DND-41 (cell line): ENCODE results near the gene CMTM3.
"Not testable (repeated sequence)": the region's sequence is repeated elsewhere in the genome, so short reads cannot be mapped to it uniquely, and the experiment has no call there.

Experiments used
- ATAC-seq: fragments of 200-7000 bp; cut with Tn5 transposase; 3 replicates; pipeline ENCODE4 v1.9.1; 2021; ENCODE audit warnings: low read depth; ENCODE audit not compliant: insufficient read depth
- DNase-seq: peaks from one replicate; pipeline ENCODE4 v3.0.0-alpha.2; 2020
- H2AFZ ChIP-seq: 2 replicates; pipeline ENCODE4 v1.6.0; 2012; ENCODE audit warnings: low read depth, low read length
- H3K27ac ChIP-seq: 2 replicates; pipeline ENCODE4 v1.5.1; 2012; ENCODE audit warnings: low read length, inconsistent platforms
- H3K27me3 ChIP-seq: fragments of 200-600 bp; sonication (generic); 2 replicates; pipeline ENCODE4 v1.6.0; 2012; ENCODE audit warnings: low read length, mild to moderate bottlenecking, inconsistent platforms; ENCODE audit not compliant: insufficient read depth, poor library complexity
- H3K36me3 ChIP-seq: 2 replicates; pipeline ENCODE4 v1.5.1; 2012; ENCODE audit warnings: low read length, inconsistent platforms; ENCODE audit not compliant: insufficient read depth
- H3K4me1 ChIP-seq: 2 replicates; pipeline ENCODE4 v1.5.1; 2012; ENCODE audit warnings: mild to moderate bottlenecking, low read length; ENCODE audit not compliant: insufficient read depth
- H3K4me2 ChIP-seq: 2 replicates; pipeline ENCODE4 v1.6.0; 2012; ENCODE audit warnings: mild to moderate bottlenecking, moderate library complexity, low read length, inconsistent platforms; ENCODE audit not compliant: insufficient read depth
- H3K4me3 ChIP-seq, 2 experiments: fragments of 200-600 bp in 1 of 2; shearing (Covaris generic) in 1 of 2; 2 replicates each; pipeline ENCODE4 v1.5.1; 2012 to 2016; ENCODE audit warnings: inconsistent platforms in 2 of 2, low read length in 2 of 2, mild to moderate bottlenecking in 2 of 2, low read depth in 1 of 2, moderate library complexity in 1 of 2
- H3K79me2 ChIP-seq: 2 replicates; pipeline ENCODE4 v1.6.0; 2012; ENCODE audit warnings: low read length, inconsistent platforms; ENCODE audit not compliant: insufficient read depth
- H3K9ac ChIP-seq: 2 replicates; pipeline ENCODE4 v1.6.0; 2012; ENCODE audit warnings: low read depth, mild to moderate bottlenecking, inconsistent platforms, low read length, moderate library complexity
- H3K9me3 ChIP-seq: 2 replicates; pipeline ENCODE4 v1.5.1; 2012; ENCODE audit warnings: low read length, moderate library complexity, mild to moderate bottlenecking, inconsistent platforms; ENCODE audit not compliant: insufficient read depth, severe bottlenecking
- H4K20me1 ChIP-seq: 2 replicates; pipeline ENCODE4 v1.6.0; 2012; ENCODE audit warnings: low read length; ENCODE audit not compliant: insufficient read depth
- CTCF ChIP-seq: IDR thresholded peaks from 2 replicates; pipeline ENCODE4 v1.5.1; 2012; ENCODE audit warnings: borderline replicate concordance, low read length, moderate library complexity, mild to moderate bottlenecking; ENCODE audit not compliant: poor library complexity, severe bottlenecking; ENCODE audit errors: extremely low read depth
- EZH2 ChIP-seq: IDR thresholded peaks from 3 replicates; pipeline ENCODE4 v1.6.1; 2012; ENCODE audit warnings: borderline replicate concordance, low read depth, mild to moderate bottlenecking, moderate library complexity, low read length, inconsistent platforms; ENCODE audit not compliant: severe bottlenecking

The CMTM3 gene

GRCh38 chr16:66594739-66595138 lies 9.8 kb upstream of the CMTM3 start:
- H3K4me3 ChIP-seq: no peak overlapping the region
- H3K79me2 ChIP-seq: no peaks in the 10 kb centered on the region
- no peak for DNase-seq
- H3K4me2 ChIP-seq: no peak overlapping the region
- H3K36me3 ChIP-seq: no peaks in the 10 kb centered on the region
- H3K4me1 ChIP-seq: peaks cover 11% of the 10 kb centered on the region
- H4K20me1 ChIP-seq: no peaks in the 10 kb centered on the region
- no peak for ATAC-seq
- no peak overlapping the region for H2AFZ ChIP-seq
- H3K9me3 ChIP-seq: no peaks in the 10 kb centered on the region
- no peak for TF ChIP-seq EZH2
- no peak for TF ChIP-seq CTCF
- no peak overlapping the region for H3K27ac ChIP-seq
- H3K27me3 ChIP-seq: no peaks in the 10 kb centered on the region
- H3K9ac ChIP-seq: no peak overlapping the region

DNA sequence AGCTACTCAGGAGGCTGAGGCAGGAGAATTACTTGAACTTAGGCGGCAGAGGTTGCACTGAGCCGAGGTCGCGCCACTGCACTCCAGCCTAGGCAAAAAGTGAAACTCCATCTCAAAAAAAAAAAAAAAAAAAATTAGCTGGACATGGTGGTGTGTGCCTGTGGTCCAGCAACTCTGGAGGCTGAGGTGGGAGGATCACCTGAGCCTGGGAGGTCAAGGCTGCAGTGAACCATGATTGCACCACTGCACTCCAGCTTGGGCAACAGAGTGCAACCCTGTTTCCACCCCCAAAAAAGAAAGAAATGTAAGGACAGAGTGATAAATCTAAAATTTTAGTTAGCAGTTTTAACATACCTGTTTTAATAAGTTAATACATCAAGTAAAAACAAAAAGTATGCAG lies 7.9 kb upstream of the CMTM3 start:
- not testable (repeated sequence) for DNase-seq, H3K9me3 ChIP-seq, H3K27ac ChIP-seq, H3K4me1 ChIP-seq, H3K4me3 ChIP-seq, H4K20me1 ChIP-seq, H3K4me2 ChIP-seq, H3K27me3 ChIP-seq, ATAC-seq, H2AFZ ChIP-seq, H3K79me2 ChIP-seq, H3K36me3 ChIP-seq, H3K9ac ChIP-seq

- no peak overlapping the region for H3K4me3 ChIP-seq
- no peak overlapping the region for H2AFZ ChIP-seq
- H3K36me3 ChIP-seq: no peaks in the 10 kb centered on the region
- H3K27ac ChIP-seq: no peak overlapping the region
- ATAC-seq: no peak
- H4K20me1 ChIP-seq: no peaks in the 10 kb centered on the region
- no peaks in the 10 kb centered on the region for H3K27me3 ChIP-seq
- no peaks in the 10 kb centered on the region for H3K79me2 ChIP-seq
- no peaks in the 10 kb centered on the region for H3K4me1 ChIP-seq
- peaks cover 11% of the 10 kb centered on the region for H3K9me3 ChIP-seq
- no peak overlapping the region for H3K4me2 ChIP-seq
- no peak for DNase-seq
- H3K9ac ChIP-seq: no peak overlapping the region
- TF ChIP-seq EZH2 (no peak), CTCF (no peak)
Observed at GRCh38 chr16:66596986-66597848, 7.3 kb upstream of the CMTM3 start.

DNA sequence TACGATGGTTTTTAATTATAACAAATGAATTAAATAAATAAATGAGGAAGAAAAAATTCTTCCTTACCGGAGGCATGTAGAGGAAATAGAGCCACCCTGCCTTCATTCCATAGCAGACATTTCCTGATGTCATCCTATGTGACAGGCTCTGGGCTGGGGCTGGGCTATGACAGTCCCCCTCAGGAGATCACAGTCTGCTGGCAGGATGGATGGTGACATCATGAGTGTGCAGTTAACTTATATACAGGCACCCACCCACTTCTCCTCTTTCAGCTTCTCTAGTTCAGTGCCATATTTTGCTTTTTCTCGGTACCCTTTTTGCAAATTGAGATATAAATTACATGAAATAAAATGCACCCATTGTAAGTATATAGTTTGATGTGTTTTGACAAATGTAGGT lies 6.4 kb upstream of the CMTM3 start:
- no peak overlapping the region for H3K4me2 ChIP-seq
- peak; percentile 48; the same call in 1 of the 3 replicates for ATAC-seq

More for the DNA sequence above, 6.4 kb upstream of the CMTM3 start:
- Histone ChIP-seq H3K4me3 (no peak overlapping the region), H3K4me1 (no peaks in the 10 kb centered on the region), H3K27me3 (no peaks in the 10 kb centered on the region), H3K36me3 (no peaks in the 10 kb centered on the region), H3K9me3 (peaks cover 11% of the 10 kb centered on the region), H4K20me1 (no peaks in the 10 kb centered on the region), H3K79me2 (no peaks in the 10 kb centered on the region), H3K27ac (no peak overlapping the region), H2AFZ (no peak overlapping the region), H3K9ac (no peak overlapping the region)
- DNase-seq: no peak
- TF ChIP-seq EZH2: no peak
